NCI-H187 treated with DMSO at 0.1 percent for 48 hours (cell line): ENCODE data around the gene SEPTIN10.
"Not testable (repeated sequence)": the region's sequence is repeated elsewhere in the genome, so short reads cannot be mapped to it uniquely, and the experiment has no call there.

Experiments used
- DNase-seq: peaks from one replicate; lab custom pipeline; 2025; lab: John Stamatoyannopoulos, UW

SEPTIN10 gene

DNA sequence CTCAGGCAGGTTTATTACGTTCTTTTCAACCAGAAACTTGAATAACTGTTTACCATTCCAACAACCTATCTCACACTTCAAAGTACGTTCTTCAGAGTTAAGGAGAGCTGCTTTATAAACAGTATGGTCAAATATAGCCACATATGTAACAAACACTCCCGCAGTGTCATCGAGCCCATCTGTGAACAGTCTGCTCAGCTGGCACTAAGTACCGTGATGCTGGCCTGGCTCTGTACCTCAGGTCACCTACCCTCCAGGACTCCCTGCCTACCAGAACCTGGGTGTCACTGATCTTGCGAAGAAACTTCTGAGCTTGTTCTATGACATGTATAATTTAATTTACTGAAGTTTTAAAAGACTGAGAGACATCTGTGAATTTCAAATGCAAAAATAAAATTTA, 71.4 kb downstream of the SEPTIN10 start:
- DNase-seq = no peak

DNA sequence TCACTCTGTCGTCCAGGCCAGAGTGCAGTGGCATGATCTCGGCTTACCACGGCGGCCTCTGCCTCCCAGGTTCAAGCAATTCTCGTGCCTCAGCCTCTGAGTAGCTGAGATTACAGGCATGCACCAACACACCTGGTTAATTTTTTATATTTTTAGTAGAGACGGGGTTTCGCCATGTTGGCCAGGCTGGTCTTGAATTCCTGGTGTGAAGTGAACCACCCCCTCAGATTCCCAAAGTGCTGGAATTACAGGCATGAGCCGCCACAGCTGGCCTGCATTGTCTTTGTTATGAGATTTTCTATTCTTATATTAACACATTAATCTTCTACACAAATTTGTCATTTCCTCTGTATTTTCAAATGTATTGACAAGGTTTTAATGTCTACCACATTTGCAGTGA, 75.2 kb downstream of the SEPTIN10 start:
- DNase-seq = no peak

DNA sequence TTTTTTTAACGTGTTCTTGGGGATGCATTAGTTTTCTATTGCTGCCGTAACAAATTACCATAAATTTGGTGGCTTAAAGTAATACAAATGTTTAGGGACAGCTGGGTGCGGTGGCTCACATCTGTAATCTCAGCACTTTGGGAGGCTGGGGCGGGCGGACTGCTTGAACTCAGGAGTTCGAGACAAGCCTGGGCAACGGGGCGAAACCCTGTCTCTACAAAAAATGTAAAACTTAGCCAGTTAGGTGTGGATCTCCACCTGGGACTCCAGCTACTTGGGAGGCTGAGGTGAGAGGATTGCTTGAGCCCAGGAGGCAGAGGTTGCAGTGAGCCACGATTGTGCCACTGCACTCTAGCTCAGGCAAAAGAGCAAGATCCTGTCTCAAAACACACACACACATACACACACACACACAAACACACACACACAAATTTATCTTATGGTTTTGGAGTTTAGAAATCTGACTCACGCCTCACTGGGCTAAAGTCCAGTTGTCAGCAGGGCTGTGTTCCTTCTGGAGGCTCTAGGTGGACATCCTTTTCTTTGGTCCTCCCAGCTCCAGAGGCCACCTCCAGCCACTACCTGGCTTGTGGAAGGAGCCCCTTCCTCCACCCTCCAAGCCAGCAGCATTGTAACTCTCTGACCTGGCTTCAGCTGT, 76.1 kb downstream of the SEPTIN10 start:
- no peak for DNase-seq

DNA sequence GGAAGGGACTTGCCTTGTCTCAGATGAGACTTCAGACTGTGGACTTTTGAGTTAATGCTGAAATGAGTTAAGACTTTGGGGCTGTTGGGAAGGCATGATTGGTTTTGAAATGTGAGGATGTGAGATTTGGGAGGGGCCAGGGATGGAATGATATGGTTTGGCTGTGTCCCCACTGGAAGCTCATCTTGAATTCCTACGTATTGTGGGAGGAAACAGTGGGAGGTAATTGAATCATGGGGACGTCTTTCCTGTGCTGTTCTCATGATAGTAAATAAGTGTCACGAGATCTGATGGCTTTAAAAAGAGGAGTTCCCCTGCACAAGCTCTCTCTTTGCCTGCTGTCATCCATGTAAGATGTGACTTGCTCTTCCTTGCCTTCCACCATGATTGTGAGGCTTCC, 77.2 kb downstream of the SEPTIN10 start:
- DNase-seq = not testable (repeated sequence)

DNA sequence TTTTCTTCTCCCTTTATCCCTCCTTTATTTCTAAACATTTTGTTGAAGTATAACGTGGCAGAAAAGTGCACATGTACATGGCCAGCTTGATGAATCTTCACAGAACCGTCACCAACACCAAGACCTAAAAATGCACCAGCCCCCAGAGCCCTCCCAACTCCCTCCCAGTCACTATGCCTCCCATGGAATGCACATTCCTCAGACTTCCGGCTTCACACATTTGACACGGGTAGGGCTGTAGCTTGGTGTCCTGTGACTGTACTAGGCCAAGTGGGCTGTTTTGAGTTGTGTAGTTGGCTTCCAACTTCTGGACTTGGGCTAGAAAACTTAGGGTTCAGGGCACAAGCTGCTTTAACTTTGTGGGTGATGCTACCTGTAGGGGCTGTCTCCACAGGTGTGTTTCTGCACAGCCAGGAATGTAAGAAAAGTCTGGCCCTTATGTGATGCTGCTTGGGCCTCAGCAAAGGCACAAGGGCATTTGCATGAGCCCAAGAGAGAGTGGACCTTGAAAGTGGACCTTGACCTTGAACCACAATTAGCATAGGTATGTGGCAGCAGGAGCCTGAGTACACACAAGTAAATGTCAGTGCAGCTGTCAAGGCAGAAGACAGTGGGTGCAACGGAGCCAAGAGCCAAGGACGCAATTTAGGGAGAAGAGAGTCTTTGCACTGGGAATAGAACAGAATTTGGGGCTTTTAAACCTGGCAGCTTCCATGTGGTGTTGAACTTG, 78.4 kb downstream of the SEPTIN10 start:
- no peak for DNase-seq

DNA sequence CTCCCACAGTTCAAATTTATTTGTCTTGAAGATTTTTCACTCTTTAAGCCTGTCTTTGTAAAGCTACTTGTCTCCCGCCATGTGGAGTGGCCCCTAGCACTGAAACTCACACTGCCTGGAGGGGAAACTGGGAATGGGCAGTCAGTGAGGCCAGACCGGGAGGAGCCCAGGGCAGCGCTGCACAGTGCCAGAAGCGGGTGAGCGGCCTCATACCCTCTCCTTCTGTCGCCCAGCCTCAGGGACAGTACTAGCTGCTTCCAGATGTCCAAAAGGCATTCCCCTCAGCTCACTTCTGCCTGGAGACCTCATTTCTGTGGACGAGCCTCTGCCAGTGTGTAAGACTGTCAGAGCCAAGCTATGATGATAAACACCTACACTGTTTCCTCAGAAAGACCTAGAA, 79.9 kb downstream of the SEPTIN10 start:
- DNase-seq = no peak

DNA sequence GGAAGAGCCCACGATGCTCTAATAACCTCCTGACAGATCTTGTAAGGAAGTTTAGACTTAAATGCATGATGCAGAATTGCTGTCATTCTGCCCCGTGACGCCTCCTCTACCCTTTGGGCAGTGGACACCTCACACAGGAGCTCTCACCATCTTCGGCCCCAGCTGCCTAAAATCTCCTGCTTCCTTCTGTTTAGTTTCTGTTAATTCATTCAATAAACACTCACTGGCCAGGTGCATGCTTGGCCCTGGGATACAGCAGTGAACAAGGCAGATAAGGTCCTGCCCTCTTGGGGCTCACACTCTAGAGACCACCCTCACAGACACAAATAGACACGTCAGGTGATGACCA, 81.1 kb downstream of the SEPTIN10 start:
- no peak for DNase-seq

DNA sequence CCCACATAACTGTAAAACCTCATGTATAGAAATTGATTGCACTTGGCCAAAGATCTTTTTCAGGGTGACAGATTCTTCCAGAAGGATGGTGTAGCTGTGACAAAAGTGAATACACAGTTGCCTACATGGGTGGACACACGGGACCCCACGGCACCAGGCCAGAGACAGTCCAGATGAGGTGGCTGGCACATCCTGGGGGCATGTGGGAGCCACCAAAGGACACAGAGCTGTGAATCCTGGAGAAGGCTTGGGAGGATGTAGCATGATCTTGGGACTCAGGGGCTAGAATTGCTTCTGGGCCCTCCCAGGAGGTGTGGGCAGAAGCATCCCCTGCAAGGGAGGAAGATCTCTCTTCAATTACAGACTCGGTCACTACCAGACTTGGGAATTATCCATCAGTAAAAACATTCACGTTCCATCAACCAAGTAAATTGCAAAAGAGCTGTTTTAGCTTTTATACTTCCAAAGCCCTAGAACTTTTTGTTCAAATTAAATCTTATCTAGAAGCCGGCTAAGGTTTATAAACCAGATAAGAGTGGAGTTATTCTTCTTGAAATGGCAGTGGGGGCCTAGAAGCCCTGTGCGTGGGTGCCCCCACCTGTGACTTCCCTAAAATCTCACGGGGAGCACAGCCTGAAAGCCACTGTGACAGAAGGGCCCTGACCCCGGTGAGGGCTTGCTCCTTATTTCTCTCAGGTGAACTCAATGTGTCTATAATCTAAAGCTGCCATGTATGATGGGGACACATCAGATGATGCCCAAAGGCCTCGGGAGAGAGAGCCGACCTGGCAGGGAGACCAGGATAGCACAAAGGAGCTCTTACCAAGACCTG, 81.7 kb downstream of the SEPTIN10 start:
- no peak for DNase-seq

DNA sequence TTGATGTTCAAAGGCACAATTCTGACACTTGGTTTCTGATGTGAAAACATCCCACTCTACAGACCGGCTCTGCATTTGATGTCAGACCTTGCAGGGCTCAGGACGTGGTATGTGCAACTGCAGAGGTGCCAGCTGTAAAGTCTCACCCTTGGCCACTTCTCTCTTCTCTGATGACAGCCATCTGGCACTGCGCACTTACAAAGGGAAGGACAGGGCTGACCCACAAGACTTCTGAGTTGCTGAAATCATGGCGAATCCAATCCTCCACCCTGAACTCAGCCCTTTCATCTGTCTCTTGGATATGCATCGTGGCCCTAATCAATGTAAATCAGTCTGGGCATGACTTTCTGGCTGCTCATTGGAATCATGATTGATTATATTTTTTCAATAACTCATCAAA, 82.5 kb downstream of the SEPTIN10 start:
- no peak for DNase-seq

DNA sequence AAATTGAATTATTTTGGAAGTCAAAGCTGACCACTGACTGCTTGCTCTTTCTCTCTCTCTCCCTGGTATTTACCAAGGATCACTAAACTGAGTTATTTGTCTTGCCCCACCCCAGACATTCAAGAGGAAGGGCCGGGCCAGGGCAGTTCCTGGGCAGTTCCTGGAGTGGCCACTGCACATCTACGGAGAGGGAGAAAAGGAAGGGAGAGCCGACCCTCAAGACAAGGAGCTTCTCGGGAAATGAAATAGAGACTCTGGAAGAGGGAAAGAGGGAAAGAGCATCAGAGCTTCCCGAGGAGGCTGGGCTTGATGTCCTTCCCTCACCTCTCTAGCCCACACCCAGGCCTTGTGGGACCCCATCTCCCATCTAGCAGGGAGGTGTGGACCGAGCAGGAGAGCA, 83.1 kb downstream of the SEPTIN10 start:
- no peak for DNase-seq

DNA sequence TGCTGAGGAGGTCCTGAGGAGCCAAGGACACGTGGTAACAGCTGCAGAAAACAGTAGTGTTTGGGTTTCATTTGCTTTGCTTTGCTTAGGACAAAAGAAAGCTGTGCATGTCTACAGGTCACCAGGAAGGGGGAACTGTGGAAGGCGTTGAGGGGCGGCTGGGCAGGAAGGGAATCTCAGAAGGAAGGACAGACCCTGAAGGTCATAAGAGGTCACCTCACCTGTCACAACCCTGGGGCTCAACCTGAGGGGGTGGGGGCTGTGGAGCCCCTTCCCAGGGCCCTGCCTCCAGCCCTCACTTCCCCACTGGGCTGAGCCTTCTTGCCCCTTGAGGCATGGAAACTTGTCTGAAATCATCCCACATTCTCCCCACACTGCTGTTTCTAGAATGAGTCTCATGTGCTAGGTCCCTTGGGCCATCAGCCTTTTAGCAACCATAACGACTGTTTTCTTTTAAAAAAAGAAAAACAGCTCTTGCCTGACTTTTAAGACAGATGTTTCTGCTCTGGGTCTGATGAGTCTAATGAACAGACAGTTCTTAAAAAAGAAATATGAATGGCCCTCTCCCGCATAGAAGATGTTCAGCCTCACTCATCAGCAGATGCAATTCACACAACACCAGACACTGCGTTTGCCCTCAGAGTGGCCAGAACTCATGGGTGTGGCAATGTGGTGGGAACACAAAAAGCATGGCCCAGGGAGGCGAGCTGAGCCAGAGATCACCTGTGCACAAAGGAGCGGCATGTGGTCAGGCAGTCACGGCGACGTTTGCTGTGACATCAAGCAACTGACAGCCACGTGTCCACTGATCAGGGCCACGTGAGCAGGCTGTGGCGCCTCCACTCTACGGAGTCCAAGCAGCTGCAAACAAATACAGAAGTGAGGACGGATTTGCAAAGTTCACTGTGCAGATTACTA, 84.0 kb downstream of the SEPTIN10 start:
- no peak for DNase-seq

DNA sequence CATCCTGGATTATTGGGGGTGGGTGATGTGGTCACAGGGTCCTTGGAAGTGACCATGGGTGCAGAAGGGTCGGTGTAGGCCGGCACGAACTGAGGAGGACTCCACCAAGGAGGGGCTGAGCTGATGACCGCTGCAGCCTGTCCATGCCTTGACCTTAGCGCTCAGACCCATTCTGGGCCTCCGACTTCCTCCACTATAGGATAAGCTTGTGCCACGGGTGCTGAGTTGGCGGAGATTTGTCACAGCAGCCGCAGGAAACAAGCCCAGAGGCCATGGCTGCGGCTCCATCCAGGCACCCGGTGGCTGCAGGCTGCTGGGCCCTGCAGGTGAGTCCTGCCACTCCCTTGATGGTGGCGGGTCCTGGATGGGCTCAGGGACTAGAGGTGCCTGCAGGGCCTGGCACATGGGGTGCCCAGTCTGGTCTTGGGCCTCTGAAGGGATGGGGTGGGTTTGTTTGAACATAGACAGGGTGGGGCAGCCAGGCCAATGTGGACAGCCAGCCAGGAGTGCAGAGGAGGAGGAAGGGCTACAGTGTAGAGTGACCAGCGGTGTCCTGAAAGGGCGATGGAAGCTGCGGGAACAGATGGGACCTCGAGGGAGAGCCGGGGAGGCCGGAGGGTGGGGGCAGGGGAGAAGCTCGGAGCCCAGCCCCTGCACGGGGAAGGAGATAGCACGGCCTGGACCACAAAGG, 84.8 kb downstream of the SEPTIN10 start:
- DNase-seq = no peak

DNA sequence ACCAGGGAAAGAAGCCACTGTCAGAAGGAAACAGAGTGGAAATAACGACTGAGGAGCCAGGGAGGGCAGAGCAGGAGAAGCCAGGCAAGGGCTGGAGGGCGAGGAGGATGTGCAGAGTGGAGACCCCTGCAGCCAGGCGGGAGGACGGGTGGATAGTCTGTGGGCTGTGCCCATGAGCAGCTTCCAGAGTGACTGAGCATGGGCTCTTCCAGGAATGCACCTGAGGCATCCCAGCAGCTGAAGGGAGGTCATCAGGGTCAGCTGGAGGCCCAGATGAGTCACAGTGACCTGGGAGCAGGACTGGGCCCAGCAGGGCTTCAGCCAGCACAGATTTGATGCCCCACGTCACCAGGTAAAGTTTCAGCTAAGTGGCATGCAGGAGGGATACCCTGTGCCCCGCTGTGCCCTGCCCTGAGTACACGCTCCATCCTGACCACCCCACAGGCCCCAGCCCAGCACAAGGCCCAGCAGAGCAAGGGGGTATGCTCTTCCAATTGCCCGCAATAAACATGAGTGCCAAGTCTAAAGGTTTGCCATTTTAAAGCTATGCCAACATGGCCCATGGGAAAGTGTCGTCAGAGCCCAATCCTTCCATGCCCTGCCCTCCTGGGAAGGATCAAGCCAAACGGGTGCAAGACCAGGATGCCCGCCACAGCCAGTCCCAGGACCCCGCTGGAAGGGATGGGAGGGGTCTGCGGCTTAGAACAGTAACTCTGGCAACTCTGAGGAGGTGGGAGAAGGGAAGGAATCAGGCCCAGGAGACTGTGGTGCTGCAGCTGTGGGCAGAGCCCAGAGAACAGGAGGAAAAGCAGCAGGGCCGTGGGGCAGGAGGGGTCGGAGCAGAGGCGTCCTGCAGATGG, 85.7 kb downstream of the SEPTIN10 start:
- DNase-seq = no peak

DNA sequence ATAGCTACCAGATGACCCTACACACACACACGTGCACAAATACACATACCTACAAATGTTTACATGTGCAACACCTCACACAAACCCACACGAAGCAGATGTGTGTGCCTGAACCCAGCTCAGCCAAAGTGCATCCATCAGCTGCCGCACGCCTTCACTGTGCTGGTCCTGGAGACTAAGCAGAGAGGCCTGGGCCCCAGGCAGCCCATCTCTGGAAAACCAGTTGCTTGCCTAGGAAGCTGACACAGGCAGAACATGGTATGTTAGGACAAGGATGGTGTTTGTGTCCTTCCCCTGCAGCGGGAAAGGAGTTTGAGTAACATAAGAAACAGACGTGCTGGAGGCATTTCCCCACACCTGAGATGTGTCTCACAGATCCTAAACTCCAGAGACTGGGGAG, 86.7 kb downstream of the SEPTIN10 start:
- DNase-seq = no peak

DNA sequence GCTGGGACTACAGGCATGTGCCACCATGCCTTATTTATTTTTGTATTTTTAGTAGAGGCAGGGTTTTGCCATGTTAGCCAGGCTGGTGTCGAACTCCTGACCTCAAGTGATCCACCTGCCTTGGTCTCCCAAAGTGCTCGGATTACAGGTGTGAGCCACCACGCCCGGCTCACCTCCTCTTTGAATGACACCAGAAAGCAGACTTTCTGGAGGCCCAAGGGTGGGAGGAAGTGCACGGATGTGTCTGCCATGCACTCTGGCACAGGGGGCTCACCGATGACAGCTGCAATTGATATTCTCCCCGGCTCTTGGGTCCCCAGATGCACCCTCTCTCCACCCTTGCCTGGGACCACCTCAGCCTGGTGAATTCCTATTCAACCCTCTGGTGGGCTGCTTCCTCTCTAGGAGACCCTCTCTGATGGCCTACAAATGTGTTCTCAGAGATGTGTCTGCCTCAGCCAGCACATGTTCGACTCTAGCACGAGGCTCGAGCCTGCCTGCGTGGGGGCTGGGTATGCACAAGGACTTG, 87.3 kb downstream of the SEPTIN10 start:
- DNase-seq = no peak

DNA sequence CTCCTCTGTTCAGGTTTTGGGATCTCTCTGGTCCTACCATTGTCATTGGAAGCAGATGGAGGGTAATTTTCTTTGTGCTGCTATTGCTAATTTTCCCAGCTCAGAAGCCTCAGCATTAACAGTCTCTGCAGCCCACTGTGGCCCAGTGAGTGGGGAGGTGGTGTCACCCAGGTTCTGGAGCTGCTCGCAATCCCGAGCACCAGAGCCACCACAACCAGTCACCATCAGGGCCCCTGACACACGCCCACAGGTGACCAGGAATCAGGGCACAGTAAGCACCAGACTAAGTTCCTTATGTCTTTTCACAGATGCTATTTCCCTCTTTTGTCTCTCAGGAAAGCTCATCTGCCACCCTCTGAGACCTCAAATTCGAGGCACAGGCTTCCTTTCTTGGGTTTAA, 87.9 kb downstream of the SEPTIN10 start:
- no peak for DNase-seq

DNA sequence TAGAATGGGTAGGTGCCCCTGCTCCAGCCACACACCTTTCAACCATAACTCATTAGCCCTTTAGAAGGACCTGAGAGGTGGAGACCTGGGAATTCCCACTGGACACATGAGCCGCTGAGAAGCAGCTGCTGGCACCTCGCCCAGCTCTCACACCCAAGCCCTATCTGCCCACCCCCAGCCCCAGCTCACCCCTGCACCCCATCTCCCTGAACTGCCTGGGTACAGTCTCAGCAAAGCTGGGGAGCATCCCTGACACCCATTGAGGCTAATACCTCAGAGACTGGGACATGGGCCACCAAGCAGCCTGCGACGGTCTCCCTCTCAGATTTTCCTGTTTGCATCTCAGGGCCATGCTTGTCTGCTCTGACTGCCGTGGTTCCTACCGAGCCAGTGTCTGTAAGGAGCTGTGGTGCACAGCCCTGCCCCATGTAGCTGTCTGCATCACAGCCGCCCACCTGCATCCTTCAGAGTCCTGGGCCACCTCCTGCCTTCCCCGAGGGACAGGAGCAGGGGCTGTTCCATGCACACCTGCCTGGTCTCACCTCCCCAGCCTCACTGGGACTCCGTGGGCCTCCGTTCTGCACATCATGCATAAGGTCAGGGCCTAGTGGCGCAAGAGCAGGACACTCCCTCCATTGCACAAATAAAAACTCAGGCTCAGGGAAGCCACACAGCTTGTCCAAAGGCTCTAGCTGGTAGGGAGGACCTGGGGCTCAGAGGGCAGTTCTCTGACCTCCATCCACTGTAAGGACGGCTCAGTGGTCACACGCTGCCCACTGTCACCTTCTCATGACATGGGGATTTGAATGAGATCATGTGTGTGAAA, 90.0 kb downstream of the SEPTIN10 start:
- no peak for DNase-seq

DNA sequence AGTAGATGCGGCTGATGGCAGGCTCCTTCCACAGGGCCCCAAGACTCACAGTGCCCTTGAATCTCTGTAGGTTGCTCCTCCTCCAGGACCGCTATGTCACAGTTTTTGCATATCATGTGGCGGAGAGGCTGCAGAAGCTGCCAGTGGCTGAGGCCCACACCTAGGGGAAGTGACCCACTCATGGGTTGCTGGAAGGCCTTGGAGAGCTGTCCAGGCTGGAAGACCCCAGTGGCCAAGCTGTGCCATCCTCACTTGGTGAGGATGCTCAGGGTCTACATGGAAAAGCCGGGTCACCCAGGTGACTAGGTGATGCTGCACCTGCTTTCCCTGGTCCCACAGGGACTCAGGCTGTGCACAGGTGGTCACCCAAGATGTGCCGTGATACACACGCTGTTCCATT, 90.6 kb downstream of the SEPTIN10 start:
- DNase-seq = no peak

DNA sequence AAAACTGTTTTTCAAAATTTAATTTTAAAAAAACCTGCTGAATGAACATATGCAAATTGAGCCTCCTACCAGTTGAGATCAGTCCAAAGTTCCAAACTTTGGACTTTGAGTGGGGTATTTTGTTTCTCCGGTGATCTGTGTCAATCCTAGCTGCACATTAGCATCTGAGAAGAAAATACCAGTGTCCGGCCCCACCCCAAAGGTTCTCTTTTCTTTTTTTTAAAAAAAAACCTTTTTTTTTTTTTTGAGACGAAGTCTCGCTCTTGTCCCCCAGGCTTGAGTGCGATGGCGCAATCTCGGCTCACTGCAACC, 91.7 kb downstream of the SEPTIN10 start:
- no peak for DNase-seq
